Spleen (tissue), 11 donors: Measurements from ENCODE around the gene NFASC. TPM values are rescaled to one million over a fixed set of nuclear protein-coding genes. Genes with fewer than 3 reads are reported as not detected.

Source experiments
- DNase-seq: peaks from one replicate; pipeline ENCODE4 v3.0.0-alpha.2; 2020
- H3K27ac ChIP-seq, 8 donors: fragments of 200-600 bp; sonication (generic) in 7 of 8; 1 replicate in 4 of 8; 2 replicates in 4 of 8; pipeline versions ENCODE4 v1.5.0 to v1.8.0; 2016 to 2021; ENCODE audit warnings: inconsistent platforms in 4 of 8, mild to moderate bottlenecking in 4 of 8, moderate library complexity in 1 of 8
- H3K27me3 ChIP-seq, 7 donors: fragments of 200-600 bp; sonication (generic) in 6 of 7; replicated peaks in 1 of 7; 1 replicate in 4 of 7; 2 replicates in 3 of 7; pipeline versions ENCODE4 v1.5.0 to v1.8.0; 2016 to 2021; ENCODE audit warnings: inconsistent platforms in 3 of 7, mild to moderate bottlenecking in 1 of 7
- H3K36me3 ChIP-seq, 6 donors: fragments of 200-600 bp; sonication (generic) in 5 of 6; 1 replicate in 4 of 6; 2 replicates in 2 of 6; pipeline versions ENCODE4 v1.5.0 to v1.8.0; 2016 to 2021; ENCODE audit warnings: inconsistent platforms in 2 of 6
- H3K4me1 ChIP-seq, 6 donors: fragments of 200-600 bp; sonication (generic) in 5 of 6; 1 replicate in 3 of 6; 2 replicates in 3 of 6; pipeline versions ENCODE4 v1.5.0 to v1.8.0; 2016 to 2021; ENCODE audit warnings: inconsistent platforms in 3 of 6
- H3K4me3 ChIP-seq, 8 donors: fragments of 200-600 bp; sonication (generic) in 7 of 8; 1 replicate in 4 of 8; 2 replicates in 4 of 8; pipeline versions ENCODE4 v1.5.0 to v1.8.0; 2016 to 2021; ENCODE audit warnings: inconsistent platforms in 4 of 8, mild to moderate bottlenecking in 4 of 8, moderate library complexity in 2 of 8
- H3K9me3 ChIP-seq, 8 donors: fragments of 200-600 bp; sonication (generic) in 7 of 8; 1 replicate in 4 of 8; 2 replicates in 4 of 8; pipeline versions ENCODE4 v1.5.0 to v1.8.0; 2016 to 2021; ENCODE audit warnings: inconsistent platforms in 4 of 8
- POLR2A ChIP-seq, 3 donors: fragments of 450-650 bp; IDR thresholded peaks; one replicate each; pipeline ENCODE4 v1.5.1; 2017; ENCODE audit warnings: antibody characterized with exemption in 3 of 3, mild to moderate bottlenecking in 1 of 3
- POLR2AphosphoS5 ChIP-seq, 3 donors: sonication (generic); formaldehyde crosslinking; IDR thresholded peaks; one replicate each; pipeline ENCODE4 v1.5.1; 2017; ENCODE audit warnings: antibody characterized with exemption in 3 of 3
- WGBS, 5 donors: extraction: QIAGEN DNeasy Blood & Tissue Kit in 3 of 5; methylation state at CpG; one replicate each; pipeline versions ENCODE4 v1.1.5 to v1.1.7; 2013 to 2018; 5-methylcytosine and 5-hydroxymethylcytosine counted together
- intact Hi-C: fragments of 100-400 bp; cut with DNase I; formaldehyde crosslinking; loops from one replicate; pipeline ENCODE4 v1.15.0; 2023; ENCODE audit warnings: low total_unique reads
- polyA plus RNA-seq, 3 donors: library from polyadenylated mRNA; stranded (reverse); fragments of 200-250 nt; gene quantifications; one replicate each; pipeline ENCODE4 v1.2.1, GENCODE V29; 2013
- total RNA-seq, 7 donors: library from RNA; depleted of rRNA in 3 of 7; stranded (reverse); fragments of >200 nt in 3 of 7; fragmentation: NEBNext Ultra II Directional in 4 of 7; extraction: Animal tissue kit (Norgen Biotek cat#: 25700) in 4 of 7; gene quantifications; one replicate each; pipeline versions ENCODE4 v1.1.0 to v1.2.1, GENCODE V29; 2016 to 2021
- TF ChIP-seq, protein P1 (sequence below), 11 experiments: fragments of 200-600 bp in 7 of 11; fragments of 450-650 bp in 4 of 11; sonication (generic) in 4 of 11; IDR thresholded peaks in 8 of 11; conservative IDR thresholded peaks in 3 of 11; 1 replicate in 7 of 11; 2 replicates in 4 of 11; pipeline versions ENCODE4 v1.4.0 to v1.8.0; 2016 to 2021; ENCODE audit warnings: antibody characterized with exemption in 11 of 11, inconsistent platforms in 4 of 11, mild to moderate bottlenecking in 1 of 11
- donor health status: healthy with polysubstance abuse.
- donor health status: DM: no; HTN: no; CAD: no; lungs with moderate emphysema.
- donor health status: DM: no; HTN: no; CAD: no.
- donor health status: Bipolar disorder and iron deficiency.
- donor health status: healthy.
- donor health status: DM: no; HTN: no; CAD: no.
- donor health status: DM: yes; HTN: yes; CAD: no.

The NFASC gene
- total and polyA plus RNA-seq, 10 donors = 2.8 to 60.3 (median 23.1) TPM

DNA sequence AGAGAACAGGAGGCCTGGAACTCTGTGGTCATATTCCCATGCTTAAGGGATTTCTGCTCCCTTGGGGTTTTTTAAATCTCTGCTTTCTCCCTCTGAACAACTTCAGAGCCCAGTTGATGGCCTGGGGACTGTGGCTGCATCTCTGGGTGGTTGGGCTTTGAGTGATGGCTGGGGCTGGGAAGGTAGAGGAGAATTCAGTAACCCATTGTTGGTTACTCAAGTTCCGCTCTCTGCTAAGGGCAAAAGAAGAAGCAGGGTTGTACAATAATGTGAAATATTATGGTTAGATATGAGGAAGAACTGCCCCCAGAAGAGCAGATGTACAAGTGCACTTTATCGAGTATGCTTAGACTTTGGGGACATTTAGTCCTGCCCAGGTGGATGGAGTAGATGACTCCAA, 100.3 kb downstream of the NFASC start:
- Histone ChIP-seq H3K27ac (peak overlapping the region in 7 of 8 donors; percentile 62 to 92 (median 85)), H3K4me1 (peaks cover 0 to 44% (median 16%) of the 10 kb centered on the region in 6 donors), H3K27me3 (peaks cover 0 to 46% (median 0%) of the 10 kb centered on the region in 7 donors), H3K9me3 (no peaks in the 10 kb centered on the region), H3K4me3 (peak overlapping the region in 1 of 8 donors; percentile 25), H3K36me3 (peaks cover 0 to 27% (median 0%) of the 10 kb centered on the region in 6 donors)
- intact Hi-C loops = no loop called here
- whole genome bisulfite sequencing, 5 donors = 53 to 92% (median 79%) methylated on average over 2 of the region's 2 CpGs
- TF ChIP-seq, protein P1, sequence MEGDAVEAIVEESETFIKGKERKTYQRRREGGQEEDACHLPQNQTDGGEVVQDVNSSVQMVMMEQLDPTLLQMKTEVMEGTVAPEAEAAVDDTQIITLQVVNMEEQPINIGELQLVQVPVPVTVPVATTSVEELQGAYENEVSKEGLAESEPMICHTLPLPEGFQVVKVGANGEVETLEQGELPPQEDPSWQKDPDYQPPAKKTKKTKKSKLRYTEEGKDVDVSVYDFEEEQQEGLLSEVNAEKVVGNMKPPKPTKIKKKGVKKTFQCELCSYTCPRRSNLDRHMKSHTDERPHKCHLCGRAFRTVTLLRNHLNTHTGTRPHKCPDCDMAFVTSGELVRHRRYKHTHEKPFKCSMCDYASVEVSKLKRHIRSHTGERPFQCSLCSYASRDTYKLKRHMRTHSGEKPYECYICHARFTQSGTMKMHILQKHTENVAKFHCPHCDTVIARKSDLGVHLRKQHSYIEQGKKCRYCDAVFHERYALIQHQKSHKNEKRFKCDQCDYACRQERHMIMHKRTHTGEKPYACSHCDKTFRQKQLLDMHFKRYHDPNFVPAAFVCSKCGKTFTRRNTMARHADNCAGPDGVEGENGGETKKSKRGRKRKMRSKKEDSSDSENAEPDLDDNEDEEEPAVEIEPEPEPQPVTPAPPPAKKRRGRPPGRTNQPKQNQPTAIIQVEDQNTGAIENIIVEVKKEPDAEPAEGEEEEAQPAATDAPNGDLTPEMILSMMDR (IDR thresholded peaks at IDR 0.05 in 8 of 11, conservative IDR thresholded peaks at IDR 0.05 in 3 of 11) = no peak
- TF ChIP-seq POLR2AphosphoS5 (IDR thresholded peaks at IDR 0.05) (no peak), POLR2A (IDR thresholded peaks at IDR 0.05) (no peak)
- DNase-seq = no peak

DNA sequence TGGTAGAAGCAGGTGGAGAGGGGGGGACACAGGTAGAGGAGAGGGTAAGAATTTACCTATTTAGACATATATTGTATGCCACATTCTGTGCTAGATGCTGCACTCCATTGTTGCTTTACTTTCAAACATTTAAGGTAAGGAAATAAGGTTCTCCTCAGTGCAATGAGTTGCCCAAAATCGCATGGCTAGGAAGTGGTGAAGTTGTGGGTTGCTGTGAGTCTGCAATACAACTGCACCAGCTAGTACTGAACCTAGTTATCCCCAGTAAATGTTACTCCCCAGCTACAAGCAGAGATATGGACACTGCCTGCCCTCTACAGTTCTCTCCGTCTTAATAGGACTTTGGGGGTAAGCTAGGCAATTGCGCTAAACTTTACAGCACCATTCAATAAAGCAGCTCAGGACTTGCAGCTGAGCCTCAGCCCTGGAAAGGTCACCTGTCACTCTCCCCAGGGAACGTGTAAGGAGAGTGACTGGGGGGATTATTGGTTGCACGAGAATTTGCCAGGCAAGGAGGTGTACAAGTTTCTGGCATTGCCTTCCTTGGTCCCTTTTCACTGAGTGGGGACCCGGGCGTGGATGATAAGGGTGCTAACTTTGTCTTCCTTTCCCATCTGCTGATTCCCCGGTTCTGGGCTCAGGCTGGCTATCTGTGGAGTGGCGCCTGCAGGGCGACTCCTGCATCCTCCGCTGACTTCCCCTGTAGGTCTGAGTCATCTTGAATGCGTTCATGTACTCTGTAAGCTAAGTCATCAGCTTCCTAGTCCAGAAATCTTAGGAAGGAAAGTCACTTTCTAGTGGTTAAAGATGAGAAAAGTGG, 101.1 kb downstream of the NFASC start:
- peak overlapping the region in 7 of 8 donors; percentile 62 to 92 (median 85) for H3K27ac ChIP-seq
- peaks cover 0 to 27% (median 0%) of the 10 kb centered on the region in 6 donors for H3K36me3 ChIP-seq
- TF ChIP-seq POLR2A (IDR thresholded peaks at IDR 0.05) (no peak), POLR2AphosphoS5 (IDR thresholded peaks at IDR 0.05) (no peak)
- TF ChIP-seq, protein P1 (IDR thresholded peaks at IDR 0.05 in 8 of 11, conservative IDR thresholded peaks at IDR 0.05 in 3 of 11) = no peak
- intact Hi-C loops = no loop called here
- peak overlapping the region in 1 of 8 donors; percentile 11 for H3K4me3 ChIP-seq
- no peak for DNase-seq
- H3K27me3 ChIP-seq = peaks cover 0 to 54% (median 0%) of the 10 kb centered on the region in 7 donors
- peaks cover 0 to 49% (median 16%) of the 10 kb centered on the region in 6 donors for H3K4me1 ChIP-seq
- H3K9me3 ChIP-seq = no peaks in the 10 kb centered on the region
- WGBS, 5 donors = 19 to 34% (median 28%) methylated on average over 12 of the region's 12 CpGs

DNA sequence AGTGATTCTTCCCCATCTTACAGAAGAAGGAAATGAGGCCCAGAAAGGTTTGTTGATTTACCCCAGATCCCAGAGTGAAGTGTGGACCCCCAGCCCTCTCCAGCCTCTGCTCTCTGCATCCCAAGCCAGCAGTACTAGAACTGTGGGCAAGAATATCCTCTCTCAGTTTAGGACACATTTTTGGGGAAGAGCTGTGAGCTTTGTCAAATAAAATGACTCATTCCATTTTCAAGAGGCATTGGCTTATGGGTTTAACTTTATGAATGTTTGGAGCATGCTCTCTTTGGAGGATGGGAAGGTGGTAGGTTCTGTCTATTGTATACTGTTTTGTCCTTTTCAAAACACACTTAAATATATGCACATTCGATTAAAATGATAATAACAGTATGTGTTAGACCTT, 101.8 kb downstream of the NFASC start:
- TF ChIP-seq POLR2AphosphoS5 (IDR thresholded peaks at IDR 0.05) (no peak), POLR2A (IDR thresholded peaks at IDR 0.05) (no peak)
- TF ChIP-seq, protein P1 (IDR thresholded peaks at IDR 0.05 in 8 of 11, conservative IDR thresholded peaks at IDR 0.05 in 3 of 11) = no peak
- no peaks in the 10 kb centered on the region for H3K9me3 ChIP-seq
- peaks cover 0 to 55% (median 16%) of the 10 kb centered on the region in 6 donors for H3K4me1 ChIP-seq
- H3K36me3 ChIP-seq = peaks cover 0 to 29% (median 0%) of the 10 kb centered on the region in 6 donors
- peak overlapping the region in 7 of 8 donors; percentile 62 to 92 (median 85) for H3K27ac ChIP-seq
- intact Hi-C loops = no loop called here
- WGBS, 5 donors = 86 to 97% (median 91%) methylated on average over 1 of the region's 1 CpG
- DNase-seq = no peak
- H3K4me3 ChIP-seq = peak overlapping the region in 1 of 8 donors; percentile 11
- H3K27me3 ChIP-seq = peaks cover 0 to 55% (median 0%) of the 10 kb centered on the region in 7 donors

DNA sequence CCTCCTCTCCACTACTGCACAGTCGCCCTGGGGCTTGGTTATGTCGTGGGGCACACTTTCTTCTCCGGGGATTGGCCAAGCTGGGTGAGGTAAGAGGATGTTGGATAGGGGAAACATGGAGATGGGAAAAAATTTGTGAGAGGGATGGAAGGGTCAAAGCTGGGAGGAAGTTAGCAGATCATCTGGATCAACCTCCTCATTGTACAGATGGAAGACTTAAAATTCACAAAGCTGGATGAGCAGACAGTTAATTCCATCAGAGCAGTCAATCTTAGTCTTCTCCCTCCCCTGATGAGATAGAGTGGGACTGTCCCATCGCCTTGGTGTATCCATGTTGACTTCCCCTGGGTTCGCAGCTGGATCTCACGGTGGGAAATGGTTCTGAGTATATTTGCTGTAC, 102.8 kb downstream of the NFASC start:
- H3K9me3 ChIP-seq = no peaks in the 10 kb centered on the region
- intact Hi-C loops = no loop called here
- WGBS, 5 donors = 58 to 72% (median 64%) methylated on average over 6 of the region's 6 CpGs
- H3K27ac ChIP-seq = peak overlapping the region in 2 of 8 donors; percentile 87 to 92
- no peak for DNase-seq
- no peak for TF ChIP-seq POLR2AphosphoS5 (IDR thresholded peaks at IDR 0.05)
- TF ChIP-seq, protein P1 (IDR thresholded peaks at IDR 0.05 in 8 of 11, conservative IDR thresholded peaks at IDR 0.05 in 3 of 11) = no peak
- no peak for TF ChIP-seq POLR2A (IDR thresholded peaks at IDR 0.05)
- H3K36me3 ChIP-seq = peaks cover 0 to 35% (median 0%) of the 10 kb centered on the region in 6 donors
- H3K27me3 ChIP-seq = peaks cover 0 to 46% (median 0%) of the 10 kb centered on the region in 7 donors
- H3K4me3 ChIP-seq = no peak overlapping the region
- peaks cover 0 to 57% (median 16%) of the 10 kb centered on the region in 6 donors for H3K4me1 ChIP-seq
